ENCODE data around the gene COLEC11. TPM values are rescaled to one million over a fixed set of nuclear protein-coding genes. Genes with fewer than 3 reads are reported as not detected.

COLEC11 gene
- total and polyA plus RNA-seq, 2 of the 13 experiments (the other 11 are each of a cell fraction or from before 2014, with no cell fraction given): 1.5 to 3.0 TPM

- no peak for TF ChIP-seq FOXK2 (IDR thresholded peaks at IDR 0.05)
- no peak for TF ChIP-seq ZNF549 (CRISPR knock-in tag; IDR thresholded peaks at IDR 0.05)
- peak; percentile 67; the same call in 1 of the 2 replicates for TF ChIP-seq ZGPAT (CRISPR knock-in tag; IDR thresholded peaks at IDR 0.05)
- no peak for TF ChIP-seq ZNF530 (CRISPR knock-in tag; IDR thresholded peaks at IDR 0.05; ENCODE audit: low read depth)
- no peak; the same call in 1 of the 2 replicates for TF ChIP-seq GATAD1 (CRISPR knock-in tag; IDR thresholded peaks at IDR 0.05)
- TF ChIP-seq ZC3H4 (CRISPR knock-in tag; IDR thresholded peaks at IDR 0.05; ENCODE audit: borderline replicate concordance): 0 out of 2 replicates have a peak, but pooled peaks have one; percentile 56
- TF ChIP-seq ZNF781 (CRISPR knock-in tag; IDR thresholded peaks at IDR 0.05; ENCODE audit: borderline replicate concordance, not compliant biosample characterization): no peak
- TF ChIP-seq ZNF709 (CRISPR knock-in tag; IDR thresholded peaks at IDR 0.05): no peak
- TF ChIP-seq HINFP (CRISPR knock-in tag; IDR thresholded peaks at IDR 0.05; ENCODE audit: low read depth): 0 out of 2 replicates have a peak, but pooled peaks have one; percentile 19
- no peak for TF ChIP-seq ZNF746 (CRISPR knock-in tag; IDR thresholded peaks at IDR 0.05)
- TF ChIP-seq JARID2 (CRISPR knock-in tag; IDR thresholded peaks at IDR 0.05; ENCODE audit: insufficient replicate concordance): peak; percentile 53
- no peak for TF ChIP-seq NCOA5 (CRISPR knock-in tag; IDR thresholded peaks at IDR 0.05)
- no peak for TF ChIP-seq ZNF337 (CRISPR knock-in tag; IDR thresholded peaks at IDR 0.05; ENCODE audit: borderline replicate concordance, low read depth)
- TF ChIP-seq ZSCAN30 (CRISPR knock-in tag; IDR thresholded peaks at IDR 0.05): no peak
- TF ChIP-seq RBM22 (optimal IDR thresholded peaks at IDR 0.05; ENCODE audit: low read length): peak; percentile 97
- no peak for TF ChIP-seq ZNF296 (CRISPR knock-in tag; conservative IDR thresholded peaks at IDR 0.05)
- TF ChIP-seq ZSCAN9 (CRISPR knock-in tag; IDR thresholded peaks at IDR 0.05; ENCODE audit: borderline replicate concordance): 0 out of 2 replicates have a peak, but pooled peaks have one; percentile 54
- TF ChIP-seq KLF6 (CRISPR knock-in tag; IDR thresholded peaks at IDR 0.05): no peak
- TF ChIP-seq MTA1 (CRISPR knock-in tag; IDR thresholded peaks at IDR 0.05; ENCODE audit: borderline replicate concordance): peak; percentile 82; the same call in 1 of the 2 replicates
- no peak for TF ChIP-seq NCOA1 (CRISPR knock-in tag; IDR thresholded peaks at IDR 0.05)
- TF ChIP-seq KDM1A (CRISPR knock-in tag; IDR thresholded peaks at IDR 0.05): 0 out of 2 replicates have a peak, but pooled peaks have one; percentile 26
- 0 out of 2 replicates have a peak, but pooled peaks have one; percentile 62 for TF ChIP-seq HNRNPL (IDR thresholded peaks at IDR 0.05; ENCODE audit: low read depth, low read length)
- peak; percentile 54; the same call in 1 of the 2 replicates for TF ChIP-seq ZNF740 (CRISPR knock-in tag; IDR thresholded peaks at IDR 0.05)
- TF ChIP-seq NAIF1 (CRISPR knock-in tag; IDR thresholded peaks at IDR 0.05; ENCODE audit: borderline replicate concordance): no peak
- no peak for TF ChIP-seq EEA1 (CRISPR knock-in tag; IDR thresholded peaks at IDR 0.05; ENCODE audit: borderline replicate concordance)
- no peak for TF ChIP-seq ZNF12 (CRISPR knock-in tag; IDR thresholded peaks at IDR 0.05)
Measured at GRCh38 chr2:3651691-3652648, 57.1 kb downstream of the COLEC11 start (continued).
